ENCODE results near the gene SLU7. TPM values are rescaled to one million over a fixed set of nuclear protein-coding genes. Genes with fewer than 3 reads are reported as not detected.

SLU7 gene
- total RNA-seq, 3 donors from 2014 or later = 46.4 to 52.3 (median 49.5) TPM

DNA sequence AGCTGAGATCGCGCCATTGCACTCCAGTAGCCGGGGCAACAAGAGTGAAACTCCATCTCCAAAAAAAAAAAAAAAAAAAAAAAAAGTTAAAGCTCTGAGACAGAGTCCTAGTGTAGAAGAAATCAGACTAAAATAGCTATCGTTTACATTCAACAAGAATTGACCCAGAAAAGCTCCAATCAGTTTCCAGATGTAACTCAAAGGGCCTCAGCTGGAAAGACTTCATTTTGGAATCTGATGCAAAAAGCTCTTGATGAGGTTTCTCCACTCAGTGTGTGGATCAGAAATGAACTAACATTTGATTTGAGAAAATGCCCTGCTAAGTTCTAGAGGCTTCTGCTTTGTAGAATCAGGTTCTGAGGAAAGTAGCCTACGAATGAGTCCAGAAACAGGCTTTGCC lies 41.2 kb downstream of the SLU7 start:
- Histone ChIP-seq H3K9me3 (no peaks in the 10 kb centered on the region), H3K4me3 (no peak overlapping the region), H3K4me1 (ENCODE audit: low read depth) (no peaks in the 10 kb centered on the region), H3K36me3 (ENCODE audit: low read depth) (no peaks in the 10 kb centered on the region)
- DNase-seq (no peak), ATAC-seq (no peak)
- TF ChIP-seq, protein P1, sequence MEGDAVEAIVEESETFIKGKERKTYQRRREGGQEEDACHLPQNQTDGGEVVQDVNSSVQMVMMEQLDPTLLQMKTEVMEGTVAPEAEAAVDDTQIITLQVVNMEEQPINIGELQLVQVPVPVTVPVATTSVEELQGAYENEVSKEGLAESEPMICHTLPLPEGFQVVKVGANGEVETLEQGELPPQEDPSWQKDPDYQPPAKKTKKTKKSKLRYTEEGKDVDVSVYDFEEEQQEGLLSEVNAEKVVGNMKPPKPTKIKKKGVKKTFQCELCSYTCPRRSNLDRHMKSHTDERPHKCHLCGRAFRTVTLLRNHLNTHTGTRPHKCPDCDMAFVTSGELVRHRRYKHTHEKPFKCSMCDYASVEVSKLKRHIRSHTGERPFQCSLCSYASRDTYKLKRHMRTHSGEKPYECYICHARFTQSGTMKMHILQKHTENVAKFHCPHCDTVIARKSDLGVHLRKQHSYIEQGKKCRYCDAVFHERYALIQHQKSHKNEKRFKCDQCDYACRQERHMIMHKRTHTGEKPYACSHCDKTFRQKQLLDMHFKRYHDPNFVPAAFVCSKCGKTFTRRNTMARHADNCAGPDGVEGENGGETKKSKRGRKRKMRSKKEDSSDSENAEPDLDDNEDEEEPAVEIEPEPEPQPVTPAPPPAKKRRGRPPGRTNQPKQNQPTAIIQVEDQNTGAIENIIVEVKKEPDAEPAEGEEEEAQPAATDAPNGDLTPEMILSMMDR (IDR thresholded peaks at IDR 0.05) = no peak
- intact Hi-C loops (cut with DNase I, micrococcal nuclease) = no loop called here

DNA sequence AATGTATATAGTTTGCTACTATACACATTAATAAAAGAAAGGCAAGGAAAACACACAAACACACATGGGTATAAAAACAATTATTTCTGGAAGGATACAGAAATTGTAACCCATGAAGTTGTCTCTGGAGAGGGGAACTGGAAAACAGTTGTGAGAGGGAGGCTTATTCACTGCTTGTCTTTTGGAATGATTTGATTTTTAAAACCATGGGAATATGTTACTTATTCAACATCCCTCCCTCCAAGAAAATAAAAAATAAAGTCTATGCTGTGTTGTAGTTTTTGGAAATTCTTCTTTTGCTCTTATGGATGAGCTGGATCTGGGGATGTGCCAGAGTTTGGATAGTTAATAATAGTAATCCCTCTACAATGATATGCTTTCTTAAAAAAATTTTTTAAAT lies 42.5 kb downstream of the SLU7 start:
- intact Hi-C loops (cut with DNase I, micrococcal nuclease) = no loop called here
- Histone ChIP-seq H3K9me3 (no peaks in the 10 kb centered on the region), H3K36me3 (ENCODE audit: low read depth) (no peaks in the 10 kb centered on the region), H3K4me1 (ENCODE audit: low read depth) (no peaks in the 10 kb centered on the region), H3K4me3 (no peak overlapping the region)
- DNase-seq (no peak), ATAC-seq (no peak)
- TF ChIP-seq, protein P1 (IDR thresholded peaks at IDR 0.05) = no peak

DNA sequence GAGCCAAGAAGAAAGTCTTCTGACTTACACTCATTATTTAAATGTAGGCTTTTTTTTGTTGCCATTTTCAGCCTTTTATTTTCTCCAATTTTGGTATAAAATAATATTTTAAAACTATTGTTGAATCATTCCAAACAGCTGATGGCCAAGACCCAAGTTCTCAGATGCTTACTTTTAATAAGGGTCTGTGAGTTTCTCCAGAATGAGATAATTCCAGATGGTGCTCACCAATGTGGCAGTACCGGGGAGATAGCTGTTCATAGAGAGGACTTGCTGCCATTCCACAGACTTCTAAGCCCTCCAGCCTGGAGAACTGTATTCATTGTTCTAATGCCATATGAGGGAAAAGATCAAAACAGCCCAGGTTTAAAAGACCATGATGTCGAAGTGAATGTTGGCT lies 43.2 kb downstream of the SLU7 start:
- TF ChIP-seq, protein P1 (IDR thresholded peaks at IDR 0.05) = no peak
- intact Hi-C loops (cut with DNase I, micrococcal nuclease) = no loop called here
- Histone ChIP-seq H3K9me3 (no peaks in the 10 kb centered on the region), H3K36me3 (ENCODE audit: low read depth) (no peaks in the 10 kb centered on the region), H3K4me1 (ENCODE audit: low read depth) (no peaks in the 10 kb centered on the region), H3K4me3 (no peak overlapping the region)
- ATAC-seq (no peak), DNase-seq (no peak)

DNA sequence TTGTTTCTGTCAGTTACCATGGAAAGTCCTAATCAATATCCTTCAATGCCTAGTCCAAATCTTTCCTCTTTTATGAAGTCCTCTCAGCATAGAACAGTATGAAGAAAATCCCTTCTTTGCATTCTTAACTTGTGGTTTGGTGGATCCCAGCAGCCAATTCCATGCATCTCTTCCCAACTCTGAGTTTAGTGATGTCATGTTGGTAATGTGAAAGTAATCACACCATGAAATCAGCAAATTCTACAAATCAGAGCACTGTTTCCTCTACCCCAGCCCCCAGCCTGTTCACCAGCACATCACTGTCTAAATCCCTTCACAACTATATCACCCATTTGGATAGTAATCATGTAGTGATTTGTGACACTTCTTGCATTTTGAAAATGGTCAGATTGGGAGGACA lies 43.7 kb downstream of the SLU7 start:
- DNase-seq = no peak
- Histone ChIP-seq H3K36me3 (ENCODE audit: low read depth) (no peaks in the 10 kb centered on the region), H3K4me3 (no peak overlapping the region), H3K4me1 (ENCODE audit: low read depth) (peaks cover 5% of the 10 kb centered on the region), H3K9me3 (no peaks in the 10 kb centered on the region)
- TF ChIP-seq, protein P1 (IDR thresholded peaks at IDR 0.05) = no peak
- intact Hi-C loops (cut with DNase I, micrococcal nuclease) = no loop called here
- no peak for ATAC-seq

DNA sequence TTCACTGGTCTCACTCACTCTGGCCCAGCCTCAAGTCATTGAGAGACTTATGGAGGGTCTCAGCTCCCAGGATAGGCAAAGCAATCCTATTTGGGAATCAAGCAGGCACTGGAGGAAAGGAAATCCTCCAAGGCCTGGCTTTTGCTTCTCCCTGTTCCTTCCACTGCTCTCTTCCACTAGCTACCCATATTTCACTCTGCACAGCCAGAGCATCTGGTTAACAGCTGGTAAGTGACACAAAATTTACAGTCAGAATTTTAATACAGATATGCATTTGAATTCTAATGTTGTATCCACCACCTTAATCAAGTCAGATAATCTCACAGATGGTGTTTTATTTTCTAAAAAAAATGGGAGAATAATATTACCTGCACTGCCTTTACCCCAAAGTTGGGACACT lies 47.6 kb downstream of the SLU7 start:
- Histone ChIP-seq H3K9me3 (no peaks in the 10 kb centered on the region), H3K4me1 (ENCODE audit: low read depth) (peaks cover 14% of the 10 kb centered on the region), H3K36me3 (ENCODE audit: low read depth) (no peaks in the 10 kb centered on the region), H3K4me3 (no peak overlapping the region)
- ATAC-seq (no peak), DNase-seq (no peak)
- intact Hi-C loops (cut with DNase I, micrococcal nuclease) = no loop called here
- TF ChIP-seq, protein P1 (IDR thresholded peaks at IDR 0.05) = no peak

DNA sequence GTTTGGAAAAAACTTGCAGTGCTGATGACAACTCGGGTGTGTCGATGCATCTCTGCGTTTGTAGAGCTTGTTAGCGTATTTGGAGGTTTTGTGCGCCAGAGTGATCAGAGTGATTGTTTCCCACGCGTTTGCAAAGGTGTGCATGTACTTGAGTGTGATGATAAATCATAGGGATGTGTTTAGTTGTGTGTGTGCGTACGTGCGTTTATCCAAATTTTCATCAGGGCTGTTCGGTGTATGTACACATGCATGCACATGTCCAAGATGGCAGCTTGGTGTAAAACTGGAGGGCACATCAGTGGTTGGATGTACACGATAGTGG lies 48.2 kb downstream of the SLU7 start:
- H3K36me3 ChIP-seq (ENCODE audit: low read depth) = no peaks in the 10 kb centered on the region
- no peak for ATAC-seq
- TF ChIP-seq, protein P1 (IDR thresholded peaks at IDR 0.05) = no peak
- H3K9me3 ChIP-seq = no peaks in the 10 kb centered on the region
- intact Hi-C loops (cut with DNase I, micrococcal nuclease) = no loop called here
- no peak overlapping the region for H3K4me3 ChIP-seq
- no peak for DNase-seq
- H3K4me1 ChIP-seq (ENCODE audit: low read depth) = peaks cover 14% of the 10 kb centered on the region

Measured in mucosa of descending colon (tissue), 3 donors.